ENCODE results near the gene LPCAT3.
"Not testable (repeated sequence)": the region's sequence is repeated elsewhere in the genome, so short reads cannot be mapped to it uniquely, and the experiment has no call there.

LPCAT3 gene

GRCh38 chr12:7037411-7037810 is 19.1 kb upstream of the LPCAT3 start:
- not testable (repeated sequence) for DNase-seq (ENCODE audit: low spot score)

DNA sequence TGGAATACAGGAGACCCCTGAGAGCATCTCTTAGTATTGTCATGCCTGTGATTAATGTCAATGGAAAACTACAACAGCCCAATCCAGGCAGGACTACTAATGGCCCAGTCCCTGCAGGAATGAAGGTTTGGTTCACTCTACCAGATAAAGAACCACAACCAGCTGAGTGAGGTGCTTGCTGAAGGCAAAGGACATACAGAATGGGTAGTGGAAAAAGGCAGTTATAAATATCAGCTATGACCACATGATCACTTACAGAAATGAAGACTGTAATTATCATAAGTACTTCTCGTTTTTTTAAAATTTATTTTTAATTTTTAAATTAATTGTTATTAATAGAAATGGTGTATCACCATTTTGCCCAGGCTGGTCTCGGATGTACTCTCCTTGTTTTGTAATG is 17.2 kb upstream of the LPCAT3 start:
- no peak for DNase-seq (ENCODE audit: low spot score)

- DNase-seq (ENCODE audit: low spot score) = peak; percentile 23
Measured at GRCh38 chr12:7034464-7034863, 16.2 kb upstream of the LPCAT3 start.

DNA sequence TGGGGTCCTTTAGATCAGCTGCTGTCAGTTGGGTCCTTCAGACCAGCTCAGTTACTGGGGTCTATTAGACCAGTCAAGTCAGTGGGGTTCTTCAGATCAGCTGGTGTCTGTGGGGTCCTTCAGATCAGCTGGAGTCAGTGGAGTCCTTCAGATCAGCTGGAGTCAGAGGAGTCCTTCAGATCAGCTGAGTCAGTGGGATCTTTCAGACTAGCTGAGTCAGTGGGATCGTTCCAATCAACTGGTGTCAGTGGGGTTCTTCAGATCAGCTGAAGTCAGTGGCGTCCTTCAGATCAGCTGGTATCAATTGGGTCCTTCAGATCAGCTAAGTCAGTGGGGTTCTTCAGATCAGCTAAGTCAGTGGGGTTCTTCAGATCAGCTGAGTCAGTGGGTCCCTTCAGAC is 14.7 kb upstream of the LPCAT3 start:
- peak; percentile 40 for DNase-seq (ENCODE audit: low spot score)

DNA sequence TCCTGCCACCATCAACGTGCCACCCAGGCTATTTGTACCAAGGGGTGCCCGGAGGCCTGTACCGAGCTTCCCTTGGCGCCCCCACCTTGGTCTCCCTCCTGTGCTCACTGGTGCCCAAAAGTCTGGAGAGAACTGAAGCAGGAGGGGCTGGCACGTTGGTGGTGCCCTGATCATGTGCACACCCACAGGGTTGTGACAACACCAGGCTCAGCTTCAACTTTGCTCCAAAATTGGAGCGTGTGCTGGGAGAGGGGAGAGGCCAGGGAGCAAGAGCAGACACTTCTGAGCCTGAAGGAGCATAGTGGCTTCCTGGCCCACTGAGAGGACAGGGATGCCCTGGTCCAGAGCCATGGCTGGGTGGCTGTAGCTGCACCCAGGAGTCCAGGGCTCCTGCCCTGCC is 13.0 kb upstream of the LPCAT3 start:
- DNase-seq (ENCODE audit: low spot score) = no peak

DNA sequence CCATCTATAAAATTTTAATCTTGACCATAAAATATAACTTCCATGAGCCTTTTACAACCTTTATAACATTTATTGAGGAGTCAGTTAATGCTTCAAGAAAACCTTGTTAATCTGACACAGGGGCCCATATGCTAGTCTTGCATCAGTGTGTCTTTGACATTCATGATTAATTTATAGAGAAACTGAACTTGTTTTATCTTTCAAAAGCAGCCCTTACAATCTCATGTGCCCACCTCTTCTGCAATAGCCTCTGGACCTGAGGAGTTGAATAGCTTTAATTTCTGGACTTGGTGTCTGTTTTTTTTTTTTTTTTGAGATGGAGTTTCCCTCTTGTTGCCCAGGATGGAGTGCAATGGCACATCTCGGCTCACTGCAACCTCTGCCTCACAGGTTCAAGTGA is 8.6 kb upstream of the LPCAT3 start:
- DNase-seq (ENCODE audit: low spot score) = peak; percentile 39

DNA sequence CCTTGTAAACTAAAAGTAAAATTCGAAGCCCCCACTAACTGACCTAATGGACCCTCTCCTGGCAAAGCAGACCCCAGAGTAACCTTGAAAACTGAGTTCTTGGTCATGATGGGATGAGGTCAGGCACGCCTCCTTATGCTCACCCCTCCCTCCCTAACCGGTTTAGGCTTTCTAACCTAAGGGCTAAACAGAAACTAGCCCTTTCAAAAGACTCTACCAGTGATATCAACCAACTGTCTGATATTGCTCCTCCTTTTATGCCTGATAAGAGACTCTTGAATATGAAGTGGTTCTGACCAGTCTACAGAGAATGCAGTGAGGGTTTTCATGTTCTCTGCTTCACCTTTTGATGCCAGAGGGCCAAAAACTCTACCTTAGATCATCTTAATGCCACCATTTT is 4.8 kb upstream of the LPCAT3 start:
- no peak for DNase-seq (ENCODE audit: low spot score)

- peak; percentile 40 for DNase-seq (ENCODE audit: low spot score)
Measured at GRCh38 chr12:7021956-7022355, 3.7 kb upstream of the LPCAT3 start.

DNA sequence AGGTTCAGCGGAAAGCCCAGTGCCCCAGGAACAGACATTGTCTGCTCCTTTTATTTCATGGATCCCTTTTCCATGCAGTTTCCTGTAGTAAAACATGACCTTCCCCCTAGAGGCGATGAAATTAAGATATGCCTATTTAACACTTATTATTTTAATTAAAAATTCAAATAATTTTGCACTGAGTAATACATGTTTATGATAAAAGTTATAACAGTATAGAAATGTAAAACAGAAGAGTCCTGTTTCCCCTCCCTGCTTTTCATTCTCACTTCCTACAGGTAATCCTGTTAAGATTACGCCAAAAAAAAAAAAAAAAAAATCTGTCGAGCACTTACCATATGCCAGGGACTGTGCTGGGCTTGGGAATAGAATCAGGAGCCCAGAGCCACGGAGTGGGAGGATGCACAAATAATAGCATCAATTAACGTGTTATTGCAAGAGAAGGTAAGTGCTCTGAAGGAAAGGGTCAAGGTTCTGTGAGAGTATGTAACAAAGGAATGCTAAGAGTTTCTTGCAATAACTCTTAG is 830 bp upstream of the LPCAT3 start:
- no peak for DNase-seq (ENCODE audit: low spot score)

GRCh38 chr12:7017870-7018349 is 366 bp downstream of the LPCAT3 start:
- no peak for DNase-seq (ENCODE audit: low spot score)

- peak; percentile 67 for DNase-seq (ENCODE audit: low spot score)
Measured at GRCh38 chr12:7016958-7017571, 1.2 kb downstream of the LPCAT3 start.

- DNase-seq (ENCODE audit: low spot score) = no peak
Measured at GRCh38 chr12:7015555-7016370, 2.5 kb downstream of the LPCAT3 start.

- DNase-seq (ENCODE audit: low spot score) = no peak
Measured at GRCh38 chr12:7013101-7013500, 5.2 kb downstream of the LPCAT3 start.

GRCh38 chr12:7012024-7012607 is 6.2 kb downstream of the LPCAT3 start:
- no peak for DNase-seq (ENCODE audit: low spot score)

DNA sequence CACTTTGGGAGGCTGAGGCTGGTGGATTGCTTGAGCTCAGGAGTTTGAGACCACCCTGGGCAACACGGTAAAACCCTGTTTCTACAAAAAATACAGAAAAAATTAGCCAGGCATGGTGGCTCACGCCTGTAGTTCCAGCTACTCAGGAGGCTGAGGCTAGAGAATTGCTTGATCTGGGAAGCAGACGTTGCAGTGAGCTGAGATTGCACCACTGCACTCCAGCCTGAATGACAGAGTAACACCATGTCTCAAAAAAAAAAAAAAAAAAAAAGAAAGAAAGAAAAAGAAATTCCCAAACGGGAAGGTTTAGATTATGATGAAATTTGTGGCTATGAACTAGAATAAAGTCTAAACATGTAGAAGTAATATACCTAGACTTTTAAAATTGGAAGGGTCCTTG is 6.9 kb downstream of the LPCAT3 start:
- DNase-seq (ENCODE audit: low spot score) = not testable (repeated sequence)

DNA sequence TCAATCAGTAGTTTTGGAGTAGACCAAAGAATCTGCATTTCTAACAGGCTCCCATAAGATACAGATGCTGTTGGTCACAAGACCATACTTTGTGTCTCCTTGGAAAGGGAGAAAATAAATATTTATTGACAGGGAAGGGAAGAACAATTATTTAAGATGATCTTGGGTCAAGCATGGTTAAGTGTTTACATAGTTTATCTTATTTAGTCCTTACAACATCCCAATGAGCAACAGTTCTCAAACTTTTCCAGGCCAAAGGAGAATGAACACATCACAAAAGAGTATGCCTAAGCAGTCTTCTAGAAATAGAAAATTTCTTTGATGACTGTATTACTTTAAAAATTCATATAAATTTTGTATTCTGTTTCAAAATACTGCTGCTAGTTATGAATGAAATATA is 8.8 kb downstream of the LPCAT3 start:
- no peak for DNase-seq (ENCODE audit: low spot score)

DNA sequence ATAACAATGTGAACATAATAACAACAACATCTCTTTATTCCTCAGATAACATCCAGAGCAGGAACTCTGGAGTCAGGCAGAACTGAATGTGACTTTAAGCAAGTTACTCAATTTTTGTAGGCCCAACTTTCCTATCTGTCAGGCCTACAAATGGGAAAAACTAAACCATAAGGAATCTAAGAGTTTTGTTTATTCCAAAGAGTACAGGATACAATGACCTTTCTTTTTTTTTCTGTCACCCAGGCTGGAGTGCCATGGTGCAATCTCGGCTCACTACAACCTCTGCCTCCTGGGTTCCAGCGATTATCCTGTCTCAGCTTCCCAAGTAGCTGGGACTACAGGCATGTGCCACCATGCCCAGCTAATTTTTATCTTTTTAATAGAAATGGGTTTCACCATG is 9.4 kb downstream of the LPCAT3 start:
- DNase-seq (ENCODE audit: low spot score) = no peak

DNA sequence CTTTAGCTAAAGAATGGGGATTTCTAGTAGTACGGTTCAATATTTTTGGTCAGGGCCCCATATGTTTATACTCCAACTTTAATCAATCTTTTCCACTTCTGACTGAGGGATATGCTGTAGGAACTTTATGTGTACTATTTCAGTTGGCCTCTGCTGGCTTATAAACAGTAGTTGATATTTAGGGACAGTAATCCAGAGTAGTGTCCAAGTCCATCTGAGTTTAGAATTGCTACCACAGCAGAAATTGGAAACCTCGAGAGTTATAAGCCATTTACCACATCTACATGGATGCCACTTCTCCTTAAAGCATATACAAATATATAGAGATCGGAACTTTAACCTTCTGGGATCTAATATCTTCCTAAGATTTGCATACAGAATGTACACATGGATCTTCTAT is 11.6 kb downstream of the LPCAT3 start:
- no peak for DNase-seq (ENCODE audit: low spot score)

DNA sequence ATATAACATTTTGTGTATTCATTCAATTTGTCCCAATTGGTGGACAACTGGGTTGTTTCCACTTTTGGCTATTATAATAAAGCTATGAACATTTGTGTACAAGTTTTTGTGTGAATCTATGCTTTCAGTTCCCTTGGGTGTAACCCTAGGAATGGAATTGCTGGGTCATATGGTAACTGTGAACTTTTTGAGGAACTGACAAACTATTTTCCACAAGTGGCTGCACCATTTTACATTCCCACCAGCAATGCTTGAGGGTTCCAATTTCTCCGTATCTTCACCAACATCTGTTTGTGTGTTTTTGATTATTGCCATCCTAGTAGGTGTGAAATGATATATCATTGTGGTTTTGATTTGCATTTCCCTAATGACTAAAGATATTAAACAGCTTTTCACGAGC is 13.0 kb downstream of the LPCAT3 start:
- DNase-seq (ENCODE audit: low spot score) = no peak

DNA sequence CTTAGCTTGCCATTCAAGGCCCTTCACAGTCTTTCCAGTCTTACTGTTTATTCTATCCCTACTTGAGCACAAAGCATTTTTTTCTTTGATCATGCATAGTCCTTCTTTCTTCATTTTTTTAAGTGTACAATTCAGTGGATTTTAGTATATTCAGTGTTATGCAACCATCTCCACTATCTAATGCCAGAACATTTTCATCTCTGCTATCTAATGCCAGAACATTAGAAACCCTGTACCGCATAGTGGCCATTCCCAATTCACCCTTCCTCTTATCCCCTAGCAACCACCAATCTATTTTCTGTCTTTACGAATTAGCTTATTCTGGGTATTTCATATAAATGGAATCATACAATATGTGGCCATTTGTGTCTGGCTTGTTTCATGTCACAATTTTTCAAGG is 13.4 kb downstream of the LPCAT3 start:
- no peak for DNase-seq (ENCODE audit: low spot score)

GRCh38 chr12:7004287-7004803 is 13.9 kb downstream of the LPCAT3 start:
- DNase-seq (ENCODE audit: low spot score) = no peak

- no peak for DNase-seq (ENCODE audit: low spot score)
Measured at GRCh38 chr12:7001921-7002591, 16.2 kb downstream of the LPCAT3 start.

Data from hematopoietic multipotent progenitor cell treated with erythropoietin and hydrocortisone succinate and interleukin-3 and kit ligand, for 17 days (in vitro differentiated cells).